ENCODE results near the gene NTN5. TPM values are rescaled to one million over a fixed set of nuclear protein-coding genes. Genes with fewer than 3 reads are reported as not detected.
A peak's percentile ranks its signal among the peaks of the same experiment; 100 is the strongest.

NTN5 gene
- total RNA-seq = 0.50 and 0.75 TPM in 2 replicates
- long read RNA-seq = 0 reads

GRCh38 chr19:48672994-48673393 is at the start of gene NTN5:
TSS of gene NTN5 (minus strand) at chr19:48673017. CDS start at chr19:48670986, 2,031 bp downstream.
- no peak within 1 kb of the TSS for H3K4me3 Mint-ChIP-seq
- peaks cover 7% of the 10 kb centered on the region for H3K9me3 Mint-ChIP-seq
- H3K27me3 Mint-ChIP-seq (ENCODE audit: low read depth) = no peaks in the 10 kb centered on the region
- no peak for TF ChIP-seq CTCF (conservative IDR thresholded peaks at IDR 0.05)
- no peak for DNase-seq (ENCODE audit: low read depth, low spot score)
- peaks cover 25% of the 10 kb centered on the region for H3K4me1 Mint-ChIP-seq
- H3K27ac Mint-ChIP-seq (ENCODE audit: unreplicated experiment) = peak within 1 kb of the TSS; percentile 75
- H3K36me3 Mint-ChIP-seq (ENCODE audit: low read depth) = no peaks in the 10 kb centered on the region

GRCh38 chr19:48722196-48722708 is 49.4 kb upstream of the NTN5 start:
- H3K27me3 Mint-ChIP-seq (ENCODE audit: low read depth) = no peaks in the 10 kb centered on the region
- H3K4me1 Mint-ChIP-seq = peaks cover 45% of the 10 kb centered on the region
- peaks cover 2% of the 10 kb centered on the region for H3K36me3 Mint-ChIP-seq (ENCODE audit: low read depth)
- H3K4me3 Mint-ChIP-seq = peak overlapping the region; percentile 81
- H3K9me3 Mint-ChIP-seq = peaks cover 7% of the 10 kb centered on the region
- H3K27ac Mint-ChIP-seq (ENCODE audit: unreplicated experiment) = no peak overlapping the region
- no peak for DNase-seq (ENCODE audit: low read depth, low spot score)
- TF ChIP-seq CTCF (conservative IDR thresholded peaks at IDR 0.05) = no peak

GRCh38 chr19:48720613-48721296 is 47.9 kb upstream of the NTN5 start:
- Mint-ChIP-seq H3K27me3 (ENCODE audit: low read depth) (no peaks in the 10 kb centered on the region), H3K4me1 (peaks cover 46% of the 10 kb centered on the region), H3K27ac (ENCODE audit: unreplicated experiment) (peak overlapping the region; percentile 100), H3K4me3 (peak overlapping the region; percentile 93), H3K36me3 (ENCODE audit: low read depth) (peaks cover 2% of the 10 kb centered on the region), H3K9me3 (peaks cover 3% of the 10 kb centered on the region)
- peak; percentile 94 for DNase-seq (ENCODE audit: low read depth, low spot score)
- TF ChIP-seq CTCF (conservative IDR thresholded peaks at IDR 0.05) = no peak

GRCh38 chr19:48720251-48720612 is 47.4 kb upstream of the NTN5 start:
- no peak for TF ChIP-seq CTCF (conservative IDR thresholded peaks at IDR 0.05)
- no peak for DNase-seq (ENCODE audit: low read depth, low spot score)
- Mint-ChIP-seq H3K27ac (ENCODE audit: unreplicated experiment) (no peak overlapping the region), H3K9me3 (peaks cover 3% of the 10 kb centered on the region), H3K36me3 (ENCODE audit: low read depth) (peaks cover 2% of the 10 kb centered on the region), H3K4me3 (peak overlapping the region; percentile 93), H3K27me3 (ENCODE audit: low read depth) (no peaks in the 10 kb centered on the region), H3K4me1 (peaks cover 42% of the 10 kb centered on the region)

- no peak for TF ChIP-seq CTCF (conservative IDR thresholded peaks at IDR 0.05)
- no peak for DNase-seq (ENCODE audit: low read depth, low spot score)
- no peaks in the 10 kb centered on the region for H3K36me3 Mint-ChIP-seq (ENCODE audit: low read depth)
Measured at GRCh38 chr19:48719263-48720171, 46.7 kb upstream of the NTN5 start, which contains the start of gene MAMSTR. TSS of gene MAMSTR (minus strand) at chr19:48719725. CDS start at chr19:48719031, 694 bp downstream.

More at GRCh38 chr19:48719263-48720171, 46.7 kb upstream of the NTN5 start, which contains the start of gene MAMSTR:
- no peaks in the 10 kb centered on the region for H3K9me3 Mint-ChIP-seq
- H3K27ac Mint-ChIP-seq (ENCODE audit: unreplicated experiment) = peak within 1 kb of the TSS; percentile 100
- H3K4me3 Mint-ChIP-seq = peak within 1 kb of the TSS; percentile 93
- no peaks in the 10 kb centered on the region for H3K27me3 Mint-ChIP-seq (ENCODE audit: low read depth)
- peaks cover 40% of the 10 kb centered on the region for H3K4me1 Mint-ChIP-seq

All from neural crest cell (in vitro differentiated cells).